ENCODE results near the gene MAF. TPM values are rescaled to one million over a fixed set of nuclear protein-coding genes. Genes with fewer than 3 reads are reported as not detected.

The MAF gene
- total and polyA plus RNA-seq, 9 of the 15 experiments (the other 6 are each of a cell fraction or from before 2014, with no cell fraction given) = 0.01 to 0.18 TPM; not detected in 7

- Histone ChIP-seq H3K9me1 (ENCODE audit: control insufficient read depth, insufficient read depth, low read length) (no peaks in the 10 kb centered on the region), H3K79me2 (ENCODE audit: control insufficient read depth, insufficient read depth, low read length) (no peaks in the 10 kb centered on the region), H2AFZ (ENCODE audit: low read depth, low read length) (no peak overlapping the region), H3K9ac (ENCODE audit: insufficient read depth in 1 of 2, low read depth in 2 of 2, low read length in 2 of 2) (no peak overlapping the region), H3K27ac (ENCODE audit: extremely low read depth, low read depth, low read length) (no peak overlapping the region), H3K27me3 (ENCODE audit: control insufficient read depth in 2 of 2, insufficient read depth in 2 of 2, low read length in 2 of 2) (peaks cover 13 to 19% of the 10 kb centered on the region in 2 experiments), H3K36me3 (ENCODE audit: control insufficient read depth, insufficient read depth, low read length) (no peaks in the 10 kb centered on the region), H4K20me1 (replicated peaks; ENCODE audit: control insufficient read depth, insufficient read depth, low read length) (no peaks in the 10 kb centered on the region), H3K9me3 (replicated peaks; ENCODE audit: control insufficient read depth, insufficient read depth, low read depth, low read length) (no peaks in the 10 kb centered on the region), H3K4me3 (no peak overlapping the region), H3K4me1 (replicated peaks in 1 of 2; ENCODE audit: control insufficient read depth in 2 of 2, insufficient read depth in 2 of 2, low read length in 2 of 2) (peaks cover 0 to 27% of the 10 kb centered on the region in 2 experiments; a peak in 3 of 5 replicates), H3K4me2 (ENCODE audit: insufficient read depth, low read length) (no peak overlapping the region)
- in situ Hi-C loops (cut with MboI) (no loop called here), intact Hi-C loops (cut with micrococcal nuclease) (no loop called here)
- FAIRE-seq = no peak
- ChIA-PET CTCF (ENCODE audit: low intra/inter-chr PET ratio) (no interaction called here), POLR2A (interaction anchor here (0.6 to 0.8 kb wide), 2 partner anchors 33 to 184 kb away, joined by 3 read pairs; no protein-coding TSS in a partner anchor)
- TF ChIP-seq, protein P1, sequence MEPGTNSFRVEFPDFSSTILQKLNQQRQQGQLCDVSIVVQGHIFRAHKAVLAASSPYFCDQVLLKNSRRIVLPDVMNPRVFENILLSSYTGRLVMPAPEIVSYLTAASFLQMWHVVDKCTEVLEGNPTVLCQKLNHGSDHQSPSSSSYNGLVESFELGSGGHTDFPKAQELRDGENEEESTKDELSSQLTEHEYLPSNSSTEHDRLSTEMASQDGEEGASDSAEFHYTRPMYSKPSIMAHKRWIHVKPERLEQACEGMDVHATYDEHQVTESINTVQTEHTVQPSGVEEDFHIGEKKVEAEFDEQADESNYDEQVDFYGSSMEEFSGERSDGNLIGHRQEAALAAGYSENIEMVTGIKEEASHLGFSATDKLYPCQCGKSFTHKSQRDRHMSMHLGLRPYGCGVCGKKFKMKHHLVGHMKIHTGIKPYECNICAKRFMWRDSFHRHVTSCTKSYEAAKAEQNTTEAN (CRISPR knock-in tag; IDR thresholded peaks at IDR 0.05) = no peak
- no peak for TF ChIP-seq CCNT2 (IDR thresholded peaks at IDR 0.05; ENCODE audit: borderline replicate concordance, extremely low read depth, insufficient read length, low read depth, low read length)
- no peak for TF ChIP-seq POLR2AphosphoS2 (IDR thresholded peaks at IDR 0.05; ENCODE audit: low read length)
- no peak for TF ChIP-seq TCF7 (IDR thresholded peaks at IDR 0.05; ENCODE audit: borderline replicate concordance)
- no peak for DNase-seq (ENCODE audit: extremely low read depth in 1 of 4, low spot score in 3 of 4)
- no peak for ATAC-seq
- no TSS peak for BruUV-seq (replicated peaks)
- 4% methylated on average over 38 of the region's 51 CpGs for WGBS (ENCODE audit: insufficient coverage, low coverage, missing lambda C conversion rate)
Observed at GRCh38 chr16:79598348-79599181, 2.0 kb downstream of the MAF start.
